HEK293 (cell line): ENCODE data around the gene CEP85.

Experiments used
- ATF2 ChIP-seq: fragments of 450-650 bp; formaldehyde crosslinking; IDR thresholded peaks from 2 replicates; pipeline ENCODE4 v1.5.1; 2016; ENCODE audit warnings: missing biosample characterization, missing genetic modification characterization, low read depth
- GLI4 ChIP-seq: fragments of 450-650 bp; formaldehyde crosslinking; IDR thresholded peaks from 2 replicates; pipeline ENCODE4 v1.5.1; 2016; ENCODE audit warnings: missing biosample characterization, missing genetic modification characterization
- PRDM1 ChIP-seq: fragments of 450-650 bp; formaldehyde crosslinking; IDR thresholded peaks from 2 replicates; pipeline ENCODE4; 2016; ENCODE audit warnings: missing biosample characterization, missing genetic modification characterization
- SALL2 ChIP-seq: fragments of 450-650 bp; formaldehyde crosslinking; IDR thresholded peaks from 2 replicates; pipeline ENCODE4 v1.5.0; 2017; ENCODE audit warnings: missing biosample characterization, mild to moderate bottlenecking, missing genetic modification characterization, borderline replicate concordance
- ZBTB21 ChIP-seq: fragments of 450-650 bp; formaldehyde crosslinking; IDR thresholded peaks from 2 replicates; pipeline ENCODE4 v1.5.1; 2017; ENCODE audit warnings: missing biosample characterization, missing genetic modification characterization
- ZEB2 ChIP-seq: fragments of 450-650 bp; formaldehyde crosslinking; IDR thresholded peaks from 2 replicates; pipeline ENCODE4 v1.5.1; 2016; ENCODE audit warnings: missing biosample characterization, missing genetic modification characterization
- ZNF26 ChIP-seq: fragments of 450-650 bp; formaldehyde crosslinking; IDR thresholded peaks from 2 replicates; pipeline ENCODE4 v1.5.1; 2016; ENCODE audit warnings: missing biosample characterization, missing genetic modification characterization
- ZNF266 ChIP-seq: fragments of 450-650 bp; formaldehyde crosslinking; IDR thresholded peaks from 2 replicates; pipeline ENCODE4 v1.5.1; 2016; ENCODE audit warnings: missing biosample characterization, missing genetic modification characterization, low read depth
- ZNF311 ChIP-seq: fragments of 450-650 bp; formaldehyde crosslinking; IDR thresholded peaks from 2 replicates; pipeline ENCODE4 v1.5.1; 2017; ENCODE audit warnings: missing biosample characterization, missing genetic modification characterization, borderline replicate concordance
- ZNF335 ChIP-seq: fragments of 450-650 bp; formaldehyde crosslinking; conservative IDR thresholded peaks from 2 replicates; pipeline ENCODE4 v1.5.1; 2016; ENCODE audit warnings: missing biosample characterization, missing genetic modification characterization
- ZNF341 ChIP-seq: fragments of 450-650 bp; formaldehyde crosslinking; IDR thresholded peaks from 2 replicates; pipeline ENCODE4; 2016; ENCODE audit warnings: low read depth, missing biosample characterization, missing genetic modification characterization
- ZNF362 ChIP-seq: fragments of 450-650 bp; formaldehyde crosslinking; IDR thresholded peaks from 2 replicates; pipeline ENCODE4 v1.5.1; 2016; ENCODE audit warnings: missing biosample characterization, missing genetic modification characterization
- ZNF416 ChIP-seq: fragments of 450-650 bp; formaldehyde crosslinking; IDR thresholded peaks from 2 replicates; pipeline ENCODE4 v1.5.1; 2016; ENCODE audit warnings: missing biosample characterization, missing genetic modification characterization
- ZNF433 ChIP-seq: fragments of 450-650 bp; formaldehyde crosslinking; IDR thresholded peaks from 2 replicates; pipeline ENCODE4 v1.5.1; 2016; ENCODE audit warnings: missing biosample characterization, missing genetic modification characterization, low read depth
- ZNF48 ChIP-seq: fragments of 450-650 bp; formaldehyde crosslinking; IDR thresholded peaks from 2 replicates; pipeline ENCODE4 v1.5.1; 2016; ENCODE audit warnings: missing biosample characterization, missing genetic modification characterization
- ZNF621 ChIP-seq: fragments of 450-650 bp; formaldehyde crosslinking; IDR thresholded peaks from 2 replicates; pipeline ENCODE4 v1.5.1; 2017; ENCODE audit warnings: missing biosample characterization, missing genetic modification characterization
- ZNF626 ChIP-seq: fragments of 450-650 bp; sonication (Bioruptor Pico); formaldehyde crosslinking; IDR thresholded peaks from 2 replicates; pipeline ENCODE4 v1.5.1; 2018; ENCODE audit warnings: missing biosample characterization, missing genetic modification characterization, inconsistent platforms
- ZNF837 ChIP-seq: fragments of 450-650 bp; formaldehyde crosslinking; IDR thresholded peaks from 2 replicates; pipeline ENCODE4 v1.5.1; 2016; ENCODE audit warnings: missing biosample characterization, missing genetic modification characterization
- TF ChIP-seq, protein P1 (sequence below): fragments of 450-650 bp; formaldehyde crosslinking; IDR thresholded peaks from 2 replicates; pipeline ENCODE4 v1.5.1; 2016; ENCODE audit warnings: missing biosample characterization, missing genetic modification characterization
- TF ChIP-seq, protein P2 (sequence below): fragments of 450-650 bp; IDR thresholded peaks from 2 replicates; pipeline ENCODE4 v1.5.1; 2018; ENCODE audit warnings: missing biosample characterization, missing genetic modification characterization
- TF ChIP-seq, protein P3 (sequence below): fragments of 450-650 bp; formaldehyde crosslinking; IDR thresholded peaks from 2 replicates; pipeline ENCODE4 v1.5.1; 2016; ENCODE audit warnings: missing biosample characterization, missing genetic modification characterization
- TF ChIP-seq, protein P4 (sequence below): fragments of 450-650 bp; formaldehyde crosslinking; IDR thresholded peaks from 2 replicates; pipeline ENCODE4 v1.5.1; 2016; ENCODE audit warnings: missing biosample characterization, missing genetic modification characterization
- TF ChIP-seq, protein P5 (sequence below): fragments of 450-650 bp; formaldehyde crosslinking; IDR thresholded peaks from 2 replicates; pipeline ENCODE4 v1.5.1; 2016; ENCODE audit warnings: missing biosample characterization, missing genetic modification characterization

The CEP85 gene

DNA sequence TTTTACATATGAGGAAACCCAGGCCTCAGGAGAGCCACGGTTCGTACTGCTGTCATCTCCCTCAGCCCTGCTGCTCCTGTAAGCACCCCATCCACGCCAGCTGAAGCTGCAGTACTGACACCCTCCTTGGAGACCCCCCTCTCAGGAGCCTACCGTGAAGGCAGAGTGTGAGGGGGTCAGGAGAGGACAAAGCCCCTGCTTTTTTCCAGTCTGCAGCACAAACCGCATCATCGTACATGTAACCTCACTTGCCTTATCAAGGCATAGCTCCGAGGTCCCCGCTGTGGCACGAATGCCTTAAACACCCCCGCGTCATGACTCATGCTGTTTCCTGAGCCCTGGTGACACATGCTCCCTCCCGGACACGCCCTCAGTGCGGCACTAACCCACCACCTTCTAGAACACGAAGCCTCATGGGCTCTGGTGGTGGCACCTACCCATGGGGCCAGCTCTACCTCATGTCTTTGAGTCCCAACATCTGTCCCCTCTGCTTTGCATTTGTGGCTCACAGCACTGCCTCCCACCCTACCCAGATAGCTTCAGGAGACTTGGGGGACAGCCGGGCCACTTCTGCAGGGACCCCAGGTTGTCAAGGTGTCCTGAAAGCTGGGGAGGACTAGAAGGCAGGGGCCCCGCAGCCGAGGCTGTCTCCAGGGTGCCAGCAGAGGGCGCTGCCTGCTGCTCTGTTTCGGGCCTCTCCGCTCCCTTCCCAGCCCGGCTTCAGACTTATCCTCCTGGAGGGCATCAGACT lies 50.8 kb downstream of the CEP85 start (continued):
- TF ChIP-seq ZNF626 (tag by site-specific recombination) (no peak), GLI4 (tag by site-specific recombination) (no peak), ZNF311 (tag by site-specific recombination) (no peak), ZNF48 (tag by site-specific recombination) (no peak), ZBTB21 (tag by site-specific recombination) (no peak), ZNF26 (tag by site-specific recombination) (no peak), ZEB2 (tag by site-specific recombination) (peak; percentile 93), ZNF362 (tag by site-specific recombination) (no peak), ZNF433 (tag by site-specific recombination) (no peak), ZNF416 (tag by site-specific recombination) (no peak), SALL2 (tag by site-specific recombination) (no peak), PRDM1 (tag by site-specific recombination) (no peak), ZNF341 (tag by site-specific recombination) (no peak), ZNF266 (tag by site-specific recombination) (no peak), ZNF335 (tag by site-specific recombination) (peak; percentile 90), ZNF621 (tag by site-specific recombination) (no peak), ZNF837 (tag by site-specific recombination) (no peak), ATF2 (tag by site-specific recombination) (no peak)
- TF ChIP-seq, protein P1, sequence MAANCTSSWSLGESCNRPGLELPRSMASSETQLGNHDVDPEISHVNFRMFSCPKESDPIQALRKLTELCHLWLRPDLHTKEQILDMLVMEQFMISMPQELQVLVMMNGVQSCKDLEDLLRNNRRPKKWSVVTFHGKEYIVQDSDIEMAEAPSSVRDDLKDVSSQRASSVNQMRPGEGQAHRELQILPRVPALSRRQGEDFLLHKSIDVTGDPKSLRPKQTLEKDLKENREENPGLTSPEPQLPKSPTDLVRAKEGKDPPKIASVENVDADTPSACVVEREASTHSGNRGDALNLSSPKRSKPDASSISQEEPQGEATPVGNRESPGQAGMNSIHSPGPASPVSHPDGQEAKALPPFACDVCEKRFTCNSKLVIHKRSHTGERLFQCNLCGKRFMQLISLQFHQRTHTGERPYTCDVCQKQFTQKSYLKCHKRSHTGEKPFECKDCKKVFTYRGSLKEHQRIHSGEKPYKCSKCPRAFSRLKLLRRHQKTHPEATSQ (tag by site-specific recombination): no peak
- TF ChIP-seq, protein P2, sequence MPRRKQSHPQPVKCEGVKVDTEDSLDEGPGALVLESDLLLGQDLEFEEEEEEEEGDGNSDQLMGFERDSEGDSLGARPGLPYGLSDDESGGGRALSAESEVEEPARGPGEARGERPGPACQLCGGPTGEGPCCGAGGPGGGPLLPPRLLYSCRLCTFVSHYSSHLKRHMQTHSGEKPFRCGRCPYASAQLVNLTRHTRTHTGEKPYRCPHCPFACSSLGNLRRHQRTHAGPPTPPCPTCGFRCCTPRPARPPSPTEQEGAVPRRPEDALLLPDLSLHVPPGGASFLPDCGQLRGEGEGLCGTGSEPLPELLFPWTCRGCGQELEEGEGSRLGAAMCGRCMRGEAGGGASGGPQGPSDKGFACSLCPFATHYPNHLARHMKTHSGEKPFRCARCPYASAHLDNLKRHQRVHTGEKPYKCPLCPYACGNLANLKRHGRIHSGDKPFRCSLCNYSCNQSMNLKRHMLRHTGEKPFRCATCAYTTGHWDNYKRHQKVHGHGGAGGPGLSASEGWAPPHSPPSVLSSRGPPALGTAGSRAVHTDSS (tag by site-specific recombination): no peak
- TF ChIP-seq, protein P3, sequence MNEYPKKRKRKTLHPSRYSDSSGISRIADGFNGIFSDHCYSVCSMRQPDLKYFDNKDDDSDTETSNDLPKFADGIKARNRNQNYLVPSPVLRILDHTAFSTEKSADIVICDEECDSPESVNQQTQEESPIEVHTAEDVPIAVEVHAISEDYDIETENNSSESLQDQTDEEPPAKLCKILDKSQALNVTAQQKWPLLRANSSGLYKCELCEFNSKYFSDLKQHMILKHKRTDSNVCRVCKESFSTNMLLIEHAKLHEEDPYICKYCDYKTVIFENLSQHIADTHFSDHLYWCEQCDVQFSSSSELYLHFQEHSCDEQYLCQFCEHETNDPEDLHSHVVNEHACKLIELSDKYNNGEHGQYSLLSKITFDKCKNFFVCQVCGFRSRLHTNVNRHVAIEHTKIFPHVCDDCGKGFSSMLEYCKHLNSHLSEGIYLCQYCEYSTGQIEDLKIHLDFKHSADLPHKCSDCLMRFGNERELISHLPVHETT (tag by site-specific recombination): peak; percentile 64; the same call in 1 of the 2 replicates
- TF ChIP-seq, protein P4, sequence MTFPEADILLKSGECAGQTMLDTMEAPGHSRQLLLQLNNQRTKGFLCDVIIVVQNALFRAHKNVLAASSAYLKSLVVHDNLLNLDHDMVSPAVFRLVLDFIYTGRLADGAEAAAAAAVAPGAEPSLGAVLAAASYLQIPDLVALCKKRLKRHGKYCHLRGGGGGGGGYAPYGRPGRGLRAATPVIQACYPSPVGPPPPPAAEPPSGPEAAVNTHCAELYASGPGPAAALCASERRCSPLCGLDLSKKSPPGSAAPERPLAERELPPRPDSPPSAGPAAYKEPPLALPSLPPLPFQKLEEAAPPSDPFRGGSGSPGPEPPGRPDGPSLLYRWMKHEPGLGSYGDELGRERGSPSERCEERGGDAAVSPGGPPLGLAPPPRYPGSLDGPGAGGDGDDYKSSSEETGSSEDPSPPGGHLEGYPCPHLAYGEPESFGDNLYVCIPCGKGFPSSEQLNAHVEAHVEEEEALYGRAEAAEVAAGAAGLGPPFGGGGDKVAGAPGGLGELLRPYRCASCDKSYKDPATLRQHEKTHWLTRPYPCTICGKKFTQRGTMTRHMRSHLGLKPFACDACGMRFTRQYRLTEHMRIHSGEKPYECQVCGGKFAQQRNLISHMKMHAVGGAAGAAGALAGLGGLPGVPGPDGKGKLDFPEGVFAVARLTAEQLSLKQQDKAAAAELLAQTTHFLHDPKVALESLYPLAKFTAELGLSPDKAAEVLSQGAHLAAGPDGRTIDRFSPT (tag by site-specific recombination): peak; percentile 70; the same call in 1 of the 2 replicates
- TF ChIP-seq, protein P5, sequence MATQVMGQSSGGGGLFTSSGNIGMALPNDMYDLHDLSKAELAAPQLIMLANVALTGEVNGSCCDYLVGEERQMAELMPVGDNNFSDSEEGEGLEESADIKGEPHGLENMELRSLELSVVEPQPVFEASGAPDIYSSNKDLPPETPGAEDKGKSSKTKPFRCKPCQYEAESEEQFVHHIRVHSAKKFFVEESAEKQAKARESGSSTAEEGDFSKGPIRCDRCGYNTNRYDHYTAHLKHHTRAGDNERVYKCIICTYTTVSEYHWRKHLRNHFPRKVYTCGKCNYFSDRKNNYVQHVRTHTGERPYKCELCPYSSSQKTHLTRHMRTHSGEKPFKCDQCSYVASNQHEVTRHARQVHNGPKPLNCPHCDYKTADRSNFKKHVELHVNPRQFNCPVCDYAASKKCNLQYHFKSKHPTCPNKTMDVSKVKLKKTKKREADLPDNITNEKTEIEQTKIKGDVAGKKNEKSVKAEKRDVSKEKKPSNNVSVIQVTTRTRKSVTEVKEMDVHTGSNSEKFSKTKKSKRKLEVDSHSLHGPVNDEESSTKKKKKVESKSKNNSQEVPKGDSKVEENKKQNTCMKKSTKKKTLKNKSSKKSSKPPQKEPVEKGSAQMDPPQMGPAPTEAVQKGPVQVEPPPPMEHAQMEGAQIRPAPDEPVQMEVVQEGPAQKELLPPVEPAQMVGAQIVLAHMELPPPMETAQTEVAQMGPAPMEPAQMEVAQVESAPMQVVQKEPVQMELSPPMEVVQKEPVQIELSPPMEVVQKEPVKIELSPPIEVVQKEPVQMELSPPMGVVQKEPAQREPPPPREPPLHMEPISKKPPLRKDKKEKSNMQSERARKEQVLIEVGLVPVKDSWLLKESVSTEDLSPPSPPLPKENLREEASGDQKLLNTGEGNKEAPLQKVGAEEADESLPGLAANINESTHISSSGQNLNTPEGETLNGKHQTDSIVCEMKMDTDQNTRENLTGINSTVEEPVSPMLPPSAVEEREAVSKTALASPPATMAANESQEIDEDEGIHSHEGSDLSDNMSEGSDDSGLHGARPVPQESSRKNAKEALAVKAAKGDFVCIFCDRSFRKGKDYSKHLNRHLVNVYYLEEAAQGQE (tag by site-specific recombination): no peak
